UCSD-AML1 (cell line): ENCODE measurements around the gene SLC20A1.
A peak's percentile ranks its signal among the peaks of the same experiment; 100 is the strongest.
"Not testable (repeated sequence)": the region's sequence is repeated elsewhere in the genome, so short reads cannot be mapped to it uniquely, and the experiment has no call there.

Experiments used
- DNase-seq: peaks from one replicate; lab custom pipeline; 2025; ENCODE audit not compliant: unreplicated experiment; lab: John Stamatoyannopoulos, UW

The SLC20A1 gene

GRCh38 chr2:112703684-112704083, 57.9 kb downstream of the SLC20A1 start:
- DNase-seq, result no peak

- DNase-seq, result no peak
Measured at GRCh38 chr2:112705575-112705974, 59.8 kb downstream of the SLC20A1 start.

GRCh38 chr2:112706170-112706664, 60.5 kb downstream of the SLC20A1 start:
- DNase-seq, result peak; percentile 76

GRCh38 chr2:112706947-112707346, 61.2 kb downstream of the SLC20A1 start:
- not testable (repeated sequence) for DNase-seq

GRCh38 chr2:112708968-112709367, 63.2 kb downstream of the SLC20A1 start:
- DNase-seq, result no peak

GRCh38 chr2:112709703-112710102, 64.0 kb downstream of the SLC20A1 start:
- no peak for DNase-seq

- DNase-seq, result no peak
Measured at GRCh38 chr2:112710956-112711750, 65.4 kb downstream of the SLC20A1 start.

- no peak for DNase-seq
Measured at GRCh38 chr2:112712465-112712864, 66.7 kb downstream of the SLC20A1 start.

- no peak for DNase-seq
Measured at GRCh38 chr2:112712903-112713584, 67.3 kb downstream of the SLC20A1 start.
